Measurements from ENCODE around the gene TBC1D22B. TPM values are rescaled to one million over a fixed set of nuclear protein-coding genes. Genes with fewer than 3 reads are reported as not detected.

The TBC1D22B gene
- total and polyA plus RNA-seq, 2 donors (not counting 3 experiments of a cell fraction or from before 2014, with no cell fraction given) = 13.1 to 13.6 TPM

DNA sequence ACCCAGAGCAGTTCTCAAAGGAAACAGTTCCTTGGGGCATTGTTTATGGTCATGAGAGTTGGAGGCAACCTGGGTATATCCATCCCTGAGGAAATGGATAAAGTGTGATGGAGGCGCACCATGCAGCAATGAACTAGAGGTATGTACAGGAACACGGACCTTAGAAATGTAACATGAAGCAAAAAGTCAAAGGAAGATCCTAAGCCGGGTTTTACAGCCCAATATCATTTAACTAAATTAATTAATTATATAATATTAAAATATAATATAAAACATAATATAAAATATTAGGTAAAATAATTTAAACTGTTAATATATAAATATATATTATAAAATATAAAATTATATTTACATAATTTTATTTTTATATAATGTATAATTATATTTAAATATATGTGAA is 52.1 kb downstream of the TBC1D22B start:
- H3K4me3 ChIP-seq (replicated peaks in 1 of 3; ENCODE audit: insufficient read depth in 1 of 3, low read depth in 1 of 3, low read length in 3 of 3) = no peak overlapping the region
- H4K20me1 ChIP-seq (replicated peaks; ENCODE audit: control insufficient read depth, extremely low read depth, insufficient read depth, low read length) = no peaks in the 10 kb centered on the region
- H3K9me3 ChIP-seq (replicated peaks; ENCODE audit: control insufficient read depth, insufficient read depth, low read length) = no peaks in the 10 kb centered on the region
- no peak overlapping the region for H3K4me2 ChIP-seq (ENCODE audit: insufficient read depth, low read length)
- no peaks in the 10 kb centered on the region for H3K79me2 ChIP-seq (ENCODE audit: control insufficient read depth, insufficient read depth, low read length)
- H3K27me3 ChIP-seq (ENCODE audit: control insufficient read depth in 2 of 2, insufficient read depth in 2 of 2, low read length in 2 of 2) = no peaks in the 10 kb centered on the region
- POLR2A ChIA-PET = no interaction called here
- no peaks in the 10 kb centered on the region for H3K4me1 ChIP-seq (ENCODE audit: control insufficient read depth, extremely low read depth, insufficient read depth, low read length)
- dilution Hi-C loops (cut with MboI; ENCODE audit: extremely low pct_ligation_motif_present, low sequenced_read_pairs) (no loop called here), intact Hi-C loops (cut with micrococcal nuclease) (loop anchor here (10.0 kb wide), 1 partner anchor 285 kb away; no protein-coding TSS in a partner anchor)
- H2AFZ ChIP-seq (ENCODE audit: low read depth, low read length) = no peak overlapping the region
- H3K9ac ChIP-seq (replicated peaks; ENCODE audit: extremely low read depth, insufficient read depth, low read length) = no peak overlapping the region
- CTCF ChIA-PET = interaction anchor here (1.8 kb wide), 1 partner anchor 16 kb away, joined by 9 read pairs; no protein-coding TSS in a partner anchor
- TF ChIP-seq FOS (IDR thresholded peaks at IDR 0.05; ENCODE audit: borderline replicate concordance, insufficient read depth, low read length) (no peak), GATA2 (IDR thresholded peaks at IDR 0.05; ENCODE audit: insufficient read depth, insufficient read length, low read depth, low read length) (no peak), JUN (IDR thresholded peaks at IDR 0.05; ENCODE audit: borderline replicate concordance, insufficient read depth, insufficient read length, low read depth) (no peak), POLR2A (IDR thresholded peaks at IDR 0.05; ENCODE audit: low read depth, low read length) (no peak), EZH2 (IDR thresholded peaks at IDR 0.05; ENCODE audit: borderline replicate concordance, low read depth, low read length, severe bottlenecking) (no peak), MYC (IDR thresholded peaks at IDR 0.05; ENCODE audit: low read depth, low read length) (no peak), POLR2AphosphoS5 (IDR thresholded peaks at IDR 0.05; ENCODE audit: insufficient read depth, low read depth, low read length) (no peak)
- TF ChIP-seq, protein P1, sequence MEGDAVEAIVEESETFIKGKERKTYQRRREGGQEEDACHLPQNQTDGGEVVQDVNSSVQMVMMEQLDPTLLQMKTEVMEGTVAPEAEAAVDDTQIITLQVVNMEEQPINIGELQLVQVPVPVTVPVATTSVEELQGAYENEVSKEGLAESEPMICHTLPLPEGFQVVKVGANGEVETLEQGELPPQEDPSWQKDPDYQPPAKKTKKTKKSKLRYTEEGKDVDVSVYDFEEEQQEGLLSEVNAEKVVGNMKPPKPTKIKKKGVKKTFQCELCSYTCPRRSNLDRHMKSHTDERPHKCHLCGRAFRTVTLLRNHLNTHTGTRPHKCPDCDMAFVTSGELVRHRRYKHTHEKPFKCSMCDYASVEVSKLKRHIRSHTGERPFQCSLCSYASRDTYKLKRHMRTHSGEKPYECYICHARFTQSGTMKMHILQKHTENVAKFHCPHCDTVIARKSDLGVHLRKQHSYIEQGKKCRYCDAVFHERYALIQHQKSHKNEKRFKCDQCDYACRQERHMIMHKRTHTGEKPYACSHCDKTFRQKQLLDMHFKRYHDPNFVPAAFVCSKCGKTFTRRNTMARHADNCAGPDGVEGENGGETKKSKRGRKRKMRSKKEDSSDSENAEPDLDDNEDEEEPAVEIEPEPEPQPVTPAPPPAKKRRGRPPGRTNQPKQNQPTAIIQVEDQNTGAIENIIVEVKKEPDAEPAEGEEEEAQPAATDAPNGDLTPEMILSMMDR (IDR thresholded peaks at IDR 0.05; ENCODE audit: extremely low read depth in 1 of 2, insufficient read depth in 1 of 2, low read depth in 1 of 2, low read length in 2 of 2) = no peak
- TF ChIP-seq, protein P2, sequence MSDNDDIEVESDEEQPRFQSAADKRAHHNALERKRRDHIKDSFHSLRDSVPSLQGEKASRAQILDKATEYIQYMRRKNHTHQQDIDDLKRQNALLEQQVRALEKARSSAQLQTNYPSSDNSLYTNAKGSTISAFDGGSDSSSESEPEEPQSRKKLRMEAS (IDR thresholded peaks at IDR 0.05; ENCODE audit: insufficient read depth, insufficient read length) = no peak
- FAIRE-seq (no peak), DNase-seq (ENCODE audit: low read depth, low spot score) (no peak)
- BruUV-seq (replicated peaks) = no TSS peak
- H3K36me3 ChIP-seq (ENCODE audit: control insufficient read depth in 2 of 2, extremely low read depth in 1 of 2, insufficient read depth in 2 of 2, low read length in 2 of 2) = peaks cover 0 to 17% of the 10 kb centered on the region in 2 experiments
- no peak overlapping the region for H3K27ac ChIP-seq (ENCODE audit: insufficient read depth, low read depth, low read length)
- H3K9me1 ChIP-seq (replicated peaks; ENCODE audit: control insufficient read depth, extremely low read depth, insufficient read depth, low read length) = no peaks in the 10 kb centered on the region

All from endothelial cell of umbilical vein (primary cell).